ENCODE measurements around the gene MINDY2.

GRCh38 chr15:58762731-58763130 is 8.4 kb upstream of the MINDY2 start:
- no peak for TF ChIP-seq CTCF (optimal IDR thresholded peaks at IDR 0.05 in 1 of 3, IDR thresholded peaks at IDR 0.05 in 1 of 3, conservative IDR thresholded peaks at IDR 0.05 in 1 of 3; ENCODE audit: extremely low read depth in 1 of 3, insufficient read depth in 2 of 3, low read length in 3 of 3)
- TF ChIP-seq EZH2 (IDR thresholded peaks at IDR 0.05; ENCODE audit: low read length) = no peak

All from keratinocyte (primary cell).